Osteoblast (primary cell): ENCODE results near the gene LAMB4. TPM values are rescaled to one million over a fixed set of nuclear protein-coding genes. Genes with fewer than 3 reads are reported as not detected.

Source experiments
- DNase-seq: peaks from one replicate; pipeline ENCODE4 v3.0.0; 2011; ENCODE audit warnings: low spot score, mixed read lengths; ENCODE audit not compliant: insufficient read length; ENCODE audit errors: missing footprints
- H2AFZ ChIP-seq: 2 replicates; pipeline ENCODE4 v1.6.0; 2011; ENCODE audit warnings: mild to moderate bottlenecking, low read length
- H3K27ac ChIP-seq: 2 replicates; pipeline ENCODE4 v1.5.1; 2011; ENCODE audit warnings: mild to moderate bottlenecking, low read depth, low read length, moderate library complexity
- H3K27me3 ChIP-seq: 2 replicates; pipeline ENCODE4 v1.6.0; 2012; ENCODE audit warnings: mild to moderate bottlenecking, control low read depth, inconsistent platforms, low read length, moderate library complexity; ENCODE audit not compliant: insufficient read depth
- H3K36me3 ChIP-seq: 2 replicates; pipeline ENCODE4 v1.5.1; 2011; ENCODE audit warnings: mild to moderate bottlenecking, low read length, control low read depth, moderate library complexity; ENCODE audit not compliant: insufficient read depth
- H3K4me1 ChIP-seq: 2 replicates; pipeline ENCODE4 v1.5.1; 2011; ENCODE audit warnings: mild to moderate bottlenecking, low read length, control low read depth, moderate library complexity; ENCODE audit not compliant: insufficient read depth
- H3K4me2 ChIP-seq: 2 replicates; pipeline ENCODE4 v1.6.0; 2011; ENCODE audit warnings: mild to moderate bottlenecking, low read length; ENCODE audit not compliant: insufficient read depth
- H3K4me3 ChIP-seq: fragments of 200-600 bp; sonication (generic); 3 replicates; pipeline ENCODE4 v1.5.1; 2012; ENCODE audit warnings: mild to moderate bottlenecking, low read length, inconsistent platforms; ENCODE audit not compliant: insufficient read depth
- H3K79me2 ChIP-seq: 2 replicates; pipeline ENCODE4 v1.6.0; 2012; ENCODE audit warnings: mild to moderate bottlenecking, low read length, control low read depth, inconsistent platforms; ENCODE audit not compliant: insufficient read depth
- H3K9me3 ChIP-seq: 2 replicates; pipeline ENCODE4 v1.5.1; 2011; ENCODE audit warnings: low read depth, low read length, control low read depth
- H4K20me1 ChIP-seq: 2 replicates; pipeline ENCODE4 v1.6.0; 2012; ENCODE audit warnings: mild to moderate bottlenecking, low read length, control low read depth; ENCODE audit not compliant: insufficient read depth
- total RNA-seq: library from RNA; depleted of rRNA; stranded (reverse); fragments of >200 nt; gene quantifications from 2 replicates; pipeline ENCODE4 v1.2.3, GENCODE V29; 2012
- TF ChIP-seq, protein P1 (sequence below): IDR thresholded peaks from 2 replicates; pipeline ENCODE4 v1.5.1; 2011; ENCODE audit warnings: mild to moderate bottlenecking, low read depth, low read length, moderate library complexity; ENCODE audit errors: extremely low read depth

Gene LAMB4
- total RNA-seq, 1 donor = 0.36 TPM

DNA sequence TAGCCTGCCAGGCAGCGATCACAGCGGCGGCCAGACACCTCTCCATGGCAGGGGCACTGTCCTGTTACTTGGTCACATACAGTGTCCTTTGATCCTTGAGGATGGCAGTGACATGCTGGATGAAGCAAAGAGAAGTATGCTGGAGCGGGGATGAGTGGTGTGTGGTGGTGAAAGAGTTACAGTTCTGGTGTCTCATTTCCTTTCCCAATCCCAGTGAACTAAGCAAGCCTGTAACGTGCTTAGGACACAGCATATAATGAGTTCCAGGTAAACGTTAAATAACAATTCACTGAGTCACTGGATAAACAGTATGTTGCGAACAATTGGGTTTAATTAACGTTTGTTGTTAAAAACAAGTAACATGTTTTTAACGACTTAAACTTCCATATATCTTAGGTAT lies 63.7 kb downstream of the LAMB4 start:
- Histone ChIP-seq H3K27ac (no peak overlapping the region), H3K9me3 (no peaks in the 10 kb centered on the region), H2AFZ (no peak overlapping the region), H3K79me2 (no peaks in the 10 kb centered on the region), H3K4me2 (no peak overlapping the region), H3K36me3 (no peaks in the 10 kb centered on the region), H3K4me3 (no peak overlapping the region), H3K27me3 (no peaks in the 10 kb centered on the region), H4K20me1 (no peaks in the 10 kb centered on the region), H3K4me1 (peaks cover 4% of the 10 kb centered on the region)
- TF ChIP-seq, protein P1, sequence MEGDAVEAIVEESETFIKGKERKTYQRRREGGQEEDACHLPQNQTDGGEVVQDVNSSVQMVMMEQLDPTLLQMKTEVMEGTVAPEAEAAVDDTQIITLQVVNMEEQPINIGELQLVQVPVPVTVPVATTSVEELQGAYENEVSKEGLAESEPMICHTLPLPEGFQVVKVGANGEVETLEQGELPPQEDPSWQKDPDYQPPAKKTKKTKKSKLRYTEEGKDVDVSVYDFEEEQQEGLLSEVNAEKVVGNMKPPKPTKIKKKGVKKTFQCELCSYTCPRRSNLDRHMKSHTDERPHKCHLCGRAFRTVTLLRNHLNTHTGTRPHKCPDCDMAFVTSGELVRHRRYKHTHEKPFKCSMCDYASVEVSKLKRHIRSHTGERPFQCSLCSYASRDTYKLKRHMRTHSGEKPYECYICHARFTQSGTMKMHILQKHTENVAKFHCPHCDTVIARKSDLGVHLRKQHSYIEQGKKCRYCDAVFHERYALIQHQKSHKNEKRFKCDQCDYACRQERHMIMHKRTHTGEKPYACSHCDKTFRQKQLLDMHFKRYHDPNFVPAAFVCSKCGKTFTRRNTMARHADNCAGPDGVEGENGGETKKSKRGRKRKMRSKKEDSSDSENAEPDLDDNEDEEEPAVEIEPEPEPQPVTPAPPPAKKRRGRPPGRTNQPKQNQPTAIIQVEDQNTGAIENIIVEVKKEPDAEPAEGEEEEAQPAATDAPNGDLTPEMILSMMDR = no peak
- no peak for DNase-seq

GRCh38 chr7:108063520-108063933 lies 66.6 kb downstream of the LAMB4 start:
- Histone ChIP-seq H3K4me1 (peaks cover 4% of the 10 kb centered on the region), H3K27me3 (no peaks in the 10 kb centered on the region), H3K27ac (no peak overlapping the region), H3K4me2 (no peak overlapping the region), H3K36me3 (no peaks in the 10 kb centered on the region), H3K79me2 (no peaks in the 10 kb centered on the region), H4K20me1 (no peaks in the 10 kb centered on the region), H2AFZ (no peak overlapping the region), H3K9me3 (no peaks in the 10 kb centered on the region), H3K4me3 (no peak overlapping the region)
- no peak for DNase-seq
- TF ChIP-seq, protein P1 = no peak

DNA sequence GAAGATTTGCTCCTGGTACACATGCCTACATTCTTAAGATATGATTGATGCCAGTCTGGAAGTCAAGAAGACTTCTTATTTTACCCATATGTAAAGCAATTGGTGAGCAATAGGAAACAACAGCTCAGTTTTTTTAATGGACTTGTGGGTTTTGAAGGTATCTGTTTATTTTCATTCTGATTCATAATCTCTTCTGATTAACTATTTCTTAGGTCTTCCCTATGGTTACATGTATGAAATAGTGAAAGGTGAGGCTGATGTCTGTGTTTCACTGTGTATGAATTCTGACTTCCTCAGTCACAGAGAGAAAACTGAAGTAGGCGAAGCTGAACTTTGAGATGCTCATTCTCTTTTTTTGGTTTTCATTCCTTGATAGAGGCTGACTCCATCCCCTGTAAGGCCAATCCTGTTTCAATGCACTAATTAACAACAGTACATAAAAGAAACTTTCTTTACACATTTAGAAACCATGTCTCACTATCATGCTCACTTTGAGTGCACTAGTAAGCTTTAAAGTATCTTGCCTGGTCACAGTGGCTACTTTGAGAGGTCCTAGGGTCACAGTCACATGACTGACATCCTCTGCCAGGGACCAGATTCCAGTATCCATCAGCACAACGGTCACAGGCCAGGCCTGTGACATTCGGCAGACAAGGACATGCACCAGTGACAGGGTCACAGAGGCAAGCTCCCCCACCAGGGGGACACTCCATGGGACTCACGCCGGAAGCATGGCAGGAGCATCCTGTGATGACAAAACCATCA lies 67.7 kb downstream of the LAMB4 start:
- DNase-seq = no peak
- H3K4me1 ChIP-seq = peaks cover 4% of the 10 kb centered on the region
- H3K36me3 ChIP-seq = no peaks in the 10 kb centered on the region
- TF ChIP-seq, protein P1 = no peak
- H3K4me3 ChIP-seq = no peak overlapping the region
- H3K27me3 ChIP-seq = no peaks in the 10 kb centered on the region
- H3K4me2 ChIP-seq = no peak overlapping the region
- no peak overlapping the region for H3K27ac ChIP-seq
- H2AFZ ChIP-seq = peak overlapping the region; percentile 27
- H4K20me1 ChIP-seq = no peaks in the 10 kb centered on the region
- H3K9me3 ChIP-seq = no peaks in the 10 kb centered on the region
- H3K79me2 ChIP-seq = no peaks in the 10 kb centered on the region

DNA sequence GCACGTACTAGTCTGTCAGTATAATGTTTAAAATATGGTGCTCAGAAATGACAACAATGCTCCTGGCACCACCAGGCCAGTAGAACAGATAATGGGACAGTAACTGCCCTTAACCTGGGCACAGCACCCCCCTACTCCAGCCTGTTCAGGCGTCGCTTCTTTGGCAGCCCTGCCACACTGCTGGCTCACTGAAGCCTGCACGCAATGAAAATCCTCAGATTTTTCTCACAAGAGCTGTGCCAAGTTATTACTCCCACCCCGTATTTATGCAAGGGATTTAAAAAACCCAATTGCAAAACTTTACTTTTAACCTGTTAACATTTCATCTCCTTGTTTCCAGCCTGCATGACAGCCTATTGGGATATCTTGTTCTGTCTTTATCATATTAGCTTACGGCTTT lies 70.6 kb downstream of the LAMB4 start:
- TF ChIP-seq, protein P1 = no peak
- Histone ChIP-seq H2AFZ (no peak overlapping the region), H3K9me3 (no peaks in the 10 kb centered on the region), H3K27ac (no peak overlapping the region), H3K36me3 (no peaks in the 10 kb centered on the region), H3K4me3 (no peak overlapping the region), H4K20me1 (no peaks in the 10 kb centered on the region), H3K27me3 (no peaks in the 10 kb centered on the region), H3K79me2 (no peaks in the 10 kb centered on the region), H3K4me2 (no peak overlapping the region), H3K4me1 (peaks cover 4% of the 10 kb centered on the region)
- DNase-seq = no peak
